H7 (cell line): ENCODE results near the gene ABR. TPM values are rescaled to one million over a fixed set of nuclear protein-coding genes. Genes with fewer than 3 reads are reported as not detected.
"Not testable (repeated sequence)": the region's sequence is repeated elsewhere in the genome, so short reads cannot be mapped to it uniquely, and the experiment has no call there.

Experiments
- DNase-seq: peaks from one replicate; pipeline ENCODE4 v3.0.0; 2012
- H3K27me3 ChIP-seq: 2 replicates; pipeline ENCODE4 v1.6.0; 2011; ENCODE audit warnings: mild to moderate bottlenecking, low read length; ENCODE audit not compliant: control insufficient read depth, insufficient read depth
- H3K36me3 ChIP-seq: replicated peaks from 2 replicates; pipeline ENCODE4 v1.5.1; 2011; ENCODE audit warnings: low read length; ENCODE audit not compliant: control insufficient read depth, insufficient read depth
- H3K4me3 ChIP-seq: 2 replicates; pipeline ENCODE4 v1.5.1; 2011; ENCODE audit warnings: low read depth, mild to moderate bottlenecking, control low read depth, low read length, moderate library complexity; ENCODE audit not compliant: insufficient read depth
- total RNA-seq: library from RNA; depleted of rRNA; stranded (reverse); fragments of >200 nt; shearing (Covaris generic); gene quantifications from 2 replicates; pipeline ENCODE4 v1.2.3, GENCODE V29; 2014

Gene ABR
- total RNA-seq, 1 experiment from 2014 or later = 31.6 TPM

DNA sequence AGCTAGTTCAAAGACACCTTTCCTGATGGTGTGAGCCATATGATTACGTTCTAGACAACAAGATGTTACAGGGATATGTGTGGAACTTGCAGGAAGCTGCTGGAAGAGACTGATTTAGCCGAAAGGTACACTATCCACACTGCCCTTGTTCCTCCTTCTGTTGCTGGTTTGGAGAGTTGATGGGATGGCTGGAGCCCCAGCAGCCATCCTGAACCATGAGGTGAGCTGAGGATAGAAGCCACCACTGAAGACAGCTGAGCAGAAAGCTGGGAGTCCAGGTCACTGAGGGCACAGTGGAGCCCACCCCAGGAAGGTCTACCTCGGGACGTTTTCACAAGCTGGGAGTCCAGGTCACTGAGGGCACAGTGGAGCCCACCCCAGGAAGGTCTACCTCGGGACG is 51.3 kb downstream of the ABR start:
- not testable (repeated sequence) for H3K36me3 ChIP-seq, H3K4me3 ChIP-seq, H3K27me3 ChIP-seq, DNase-seq

DNA sequence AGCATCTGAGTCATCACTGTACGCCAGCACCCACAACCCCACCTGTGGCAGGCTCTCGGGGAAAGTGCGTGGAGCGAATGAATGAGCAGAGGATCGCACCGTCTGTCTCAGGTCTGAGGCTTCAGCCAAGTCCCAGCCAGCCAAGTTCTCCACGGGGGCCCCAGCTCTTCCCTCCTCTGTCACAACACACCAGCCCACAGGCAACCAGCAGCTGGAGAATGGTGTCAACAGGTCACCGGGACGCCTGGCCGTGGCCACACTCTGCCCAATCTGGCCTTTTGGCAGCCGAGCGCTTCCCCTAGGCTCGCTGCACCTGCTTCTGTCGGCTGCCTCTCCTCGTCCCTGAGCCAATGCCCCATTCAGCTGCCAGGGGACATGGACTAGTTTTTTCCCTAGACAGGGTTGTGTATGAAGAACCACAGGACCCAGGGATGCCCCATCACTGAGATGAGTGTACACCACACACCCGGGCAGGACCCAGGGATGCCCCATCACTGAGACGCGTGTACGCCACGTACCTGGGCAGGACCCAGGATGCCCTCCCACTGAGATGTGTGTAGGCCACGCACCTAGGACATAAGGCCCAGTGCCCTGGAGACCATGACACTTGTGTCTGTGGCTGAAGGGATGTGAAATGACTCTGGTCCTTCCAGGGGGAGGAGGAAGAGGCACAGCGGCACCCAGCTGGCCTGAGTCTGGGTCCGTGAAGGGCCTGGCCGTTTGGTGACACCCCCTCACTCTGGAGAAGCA is 52.8 kb downstream of the ABR start:
- DNase-seq = no peak
- no peaks in the 10 kb centered on the region for H3K36me3 ChIP-seq
- H3K4me3 ChIP-seq = no peak overlapping the region
- no peaks in the 10 kb centered on the region; the same call in 1 of the 2 replicates for H3K27me3 ChIP-seq

DNA sequence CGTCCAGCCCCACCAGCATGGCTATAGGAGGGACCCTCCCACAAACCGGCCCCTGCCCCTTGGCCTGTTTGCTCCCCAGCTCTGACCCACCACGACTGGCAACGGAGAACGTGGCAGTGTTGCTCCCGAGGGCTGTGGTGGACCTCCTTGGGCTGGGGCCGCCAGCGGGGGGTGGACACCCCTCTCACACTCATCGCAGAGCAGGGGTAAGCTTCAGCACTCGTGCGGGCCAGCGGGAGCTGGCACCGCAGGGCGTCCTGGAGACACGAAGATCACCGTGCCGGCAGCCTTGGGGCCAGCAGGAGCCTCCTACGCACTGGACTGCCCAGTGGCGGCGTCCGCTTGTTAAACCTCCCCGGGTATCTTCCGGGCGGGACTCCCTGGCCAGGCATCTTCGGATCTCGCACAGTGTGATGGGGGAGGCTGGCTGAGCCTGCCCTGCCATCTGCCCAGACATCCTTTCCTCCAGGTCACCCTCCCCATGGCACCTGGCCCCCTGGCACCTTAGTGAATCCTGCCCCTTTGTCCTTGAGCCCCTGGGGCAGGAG is 53.5 kb downstream of the ABR start:
- Histone ChIP-seq H3K36me3 (no peaks in the 10 kb centered on the region), H3K27me3 (no peaks in the 10 kb centered on the region; the same call in 1 of the 2 replicates), H3K4me3 (no peak overlapping the region)
- no peak for DNase-seq

DNA sequence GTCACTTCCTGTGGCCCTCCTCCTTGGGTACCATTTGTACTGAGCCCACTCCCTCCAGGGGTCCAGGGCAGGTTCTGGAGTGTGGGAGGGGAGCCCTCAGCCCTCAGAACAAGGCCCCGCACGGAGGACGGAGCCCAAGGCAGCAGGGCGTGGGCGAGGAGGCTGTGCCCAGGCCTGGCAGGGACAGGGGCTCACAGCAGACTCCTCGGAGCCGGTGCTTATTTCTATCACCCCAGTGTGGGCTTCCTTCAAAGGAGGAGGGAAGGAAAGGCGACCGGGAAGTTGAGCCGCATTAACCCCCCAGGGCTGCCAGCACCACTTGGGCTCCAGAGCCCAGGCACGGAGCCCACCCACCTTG is 54.0 kb downstream of the ABR start:
- Histone ChIP-seq H3K27me3 (no peaks in the 10 kb centered on the region; the same call in 1 of the 2 replicates), H3K36me3 (no peaks in the 10 kb centered on the region), H3K4me3 (no peak overlapping the region)
- no peak for DNase-seq

DNA sequence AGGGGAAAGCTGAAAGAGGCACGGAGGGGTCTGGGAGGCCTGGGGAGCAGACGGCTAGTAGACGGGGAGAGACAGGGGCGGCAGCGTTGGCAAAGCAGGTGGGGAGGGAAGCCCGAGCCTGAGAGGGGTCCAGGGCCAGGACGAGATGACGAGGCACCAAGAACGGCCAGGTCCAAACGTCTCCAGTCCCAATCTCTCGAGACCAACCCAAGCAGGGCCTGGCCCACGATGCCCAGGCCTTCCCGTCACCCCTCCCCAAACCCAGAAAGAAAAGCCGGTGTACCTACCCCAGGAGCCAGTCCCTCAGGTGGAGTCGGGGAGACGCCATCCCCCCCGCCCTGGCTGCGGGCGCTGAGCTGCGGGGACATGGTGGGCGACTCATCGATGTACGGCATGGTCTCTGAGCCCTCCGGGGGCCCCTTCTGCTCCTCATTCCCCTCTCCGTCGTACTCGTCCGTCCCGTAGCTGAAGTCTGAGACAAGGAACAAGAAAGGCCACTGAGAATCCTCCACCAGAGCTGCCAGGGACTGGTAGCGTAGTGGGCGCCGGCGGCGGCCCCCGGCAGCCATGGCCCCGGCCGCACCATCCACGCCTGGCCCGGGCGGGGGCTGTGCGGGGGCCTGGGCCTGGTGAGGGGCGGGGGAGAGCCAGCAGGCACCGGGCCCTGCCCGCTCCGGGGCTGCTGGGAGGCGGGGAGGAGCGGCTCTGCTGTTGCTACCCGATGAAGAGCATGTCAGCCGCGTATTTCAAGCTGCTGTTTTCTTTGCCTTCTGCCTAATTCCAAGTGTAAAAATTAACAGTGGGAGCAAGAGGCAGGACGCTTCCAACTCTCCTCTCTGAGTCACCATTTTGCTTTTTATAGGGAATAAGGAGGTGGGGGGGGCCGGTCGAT is 54.6 kb downstream of the ABR start:
- no peaks in the 10 kb centered on the region; the same call in 1 of the 2 replicates for H3K27me3 ChIP-seq
- H3K36me3 ChIP-seq = no peaks in the 10 kb centered on the region
- DNase-seq = peak; percentile 67
- H3K4me3 ChIP-seq = no peak overlapping the region

DNA sequence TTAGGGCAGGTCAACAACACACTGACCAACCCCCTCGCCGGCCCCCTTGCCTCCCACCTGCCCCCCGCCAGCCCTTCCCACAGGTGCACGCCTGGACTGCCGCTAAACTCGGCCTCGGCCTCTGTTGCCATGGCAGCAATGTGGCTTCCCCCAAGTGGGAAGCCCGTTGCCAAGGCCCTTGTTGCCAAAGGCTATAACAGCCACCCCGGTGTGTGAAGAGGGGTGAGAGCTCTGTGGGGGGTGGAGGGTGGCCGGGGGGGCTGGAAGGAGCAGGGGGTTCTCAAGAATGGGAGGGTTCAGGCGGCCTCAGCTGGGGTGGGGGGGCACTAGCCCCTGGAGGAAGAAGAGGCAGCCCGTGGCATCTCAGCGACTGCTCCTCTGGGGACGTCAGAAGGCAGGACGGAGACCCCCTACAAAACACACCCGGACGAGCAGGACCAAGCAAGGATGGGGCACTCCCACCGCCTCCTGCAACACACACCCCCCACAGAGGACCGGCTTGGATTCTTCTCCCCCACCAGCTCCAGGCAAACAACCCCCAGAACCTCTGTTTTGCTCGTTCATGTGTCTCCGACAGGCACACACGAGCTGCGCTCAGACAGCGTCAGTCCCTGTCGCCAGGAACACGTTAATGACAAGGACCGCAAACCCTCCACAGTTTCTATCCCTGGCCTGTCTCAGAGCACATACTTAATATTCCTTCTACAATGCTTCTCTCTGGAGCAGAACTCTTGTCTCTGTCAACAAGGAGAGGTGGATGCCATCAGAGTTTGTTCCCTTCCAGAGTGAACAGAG is 55.7 kb downstream of the ABR start:
- Histone ChIP-seq H3K27me3 (no peaks in the 10 kb centered on the region; the same call in 1 of the 2 replicates), H3K4me3 (no peak overlapping the region), H3K36me3 (no peaks in the 10 kb centered on the region)
- no peak for DNase-seq

DNA sequence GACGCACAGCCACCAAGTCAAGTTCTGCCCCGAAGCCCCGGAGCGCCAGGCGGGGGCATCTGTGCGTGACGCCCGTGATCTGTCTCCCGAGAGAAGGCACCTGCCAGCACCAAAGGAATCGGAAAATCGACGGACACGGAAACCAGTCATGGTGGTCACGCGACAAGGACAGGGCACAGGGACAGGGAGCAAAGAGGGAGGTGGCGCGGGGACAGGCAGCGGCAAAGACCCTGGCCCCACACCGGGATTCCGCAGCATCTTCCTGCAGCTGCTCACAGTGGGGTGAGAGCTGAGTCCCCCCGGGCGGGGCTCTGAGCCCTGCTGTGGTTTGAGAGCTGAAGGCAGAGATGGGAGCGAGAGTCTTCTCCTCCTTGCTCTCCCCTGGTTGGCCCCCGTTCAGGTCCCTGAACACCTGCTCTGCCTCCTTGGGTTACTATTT is 56.4 kb downstream of the ABR start:
- H3K4me3 ChIP-seq = no peak overlapping the region
- H3K36me3 ChIP-seq = no peaks in the 10 kb centered on the region
- H3K27me3 ChIP-seq = no peaks in the 10 kb centered on the region; the same call in 1 of the 2 replicates
- peak; percentile 77 for DNase-seq

DNA sequence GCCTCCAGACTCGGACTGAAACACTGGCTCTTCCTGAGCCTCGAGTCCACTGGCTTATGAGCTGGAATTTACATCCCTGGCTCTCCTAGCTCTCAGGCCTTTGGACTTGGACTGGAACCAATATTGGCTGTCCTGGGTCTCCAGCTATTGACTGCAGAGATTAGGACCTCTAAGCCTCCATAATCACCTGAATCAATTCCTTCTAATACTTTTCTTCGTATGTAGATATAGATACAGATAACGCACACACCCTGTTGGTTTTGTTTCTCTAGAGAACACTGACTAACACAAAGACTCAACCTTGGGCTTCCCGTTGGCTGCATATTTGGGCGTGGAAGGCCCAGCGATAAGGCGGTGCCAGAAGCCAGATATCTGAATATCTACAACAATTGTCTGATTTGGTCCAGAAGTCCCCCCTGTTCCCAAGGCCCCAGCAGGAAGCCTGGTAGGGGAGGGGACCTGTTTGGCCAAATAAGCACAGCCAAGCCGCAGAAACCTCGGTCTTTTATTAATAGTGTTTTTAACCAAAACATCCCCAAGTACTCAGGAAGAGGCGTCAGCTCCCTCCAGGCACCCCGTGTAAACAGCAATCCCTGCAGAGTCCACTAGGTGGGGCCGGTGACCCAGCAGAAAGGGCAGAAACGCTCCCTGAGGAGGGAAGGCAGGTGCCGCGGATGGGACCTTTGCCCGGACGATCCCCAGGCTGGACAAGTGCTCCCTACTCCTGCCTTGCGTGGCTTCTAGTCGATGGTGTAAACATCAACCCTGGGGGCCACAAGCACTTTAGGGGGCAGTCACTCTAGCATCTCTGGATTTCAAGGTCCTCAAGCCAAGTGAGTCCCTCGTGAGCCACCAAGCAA is 57.0 kb downstream of the ABR start:
- H3K36me3 ChIP-seq = no peaks in the 10 kb centered on the region
- peak; percentile 96 for DNase-seq
- no peak overlapping the region for H3K4me3 ChIP-seq
- no peaks in the 10 kb centered on the region; the same call in 1 of the 2 replicates for H3K27me3 ChIP-seq

DNA sequence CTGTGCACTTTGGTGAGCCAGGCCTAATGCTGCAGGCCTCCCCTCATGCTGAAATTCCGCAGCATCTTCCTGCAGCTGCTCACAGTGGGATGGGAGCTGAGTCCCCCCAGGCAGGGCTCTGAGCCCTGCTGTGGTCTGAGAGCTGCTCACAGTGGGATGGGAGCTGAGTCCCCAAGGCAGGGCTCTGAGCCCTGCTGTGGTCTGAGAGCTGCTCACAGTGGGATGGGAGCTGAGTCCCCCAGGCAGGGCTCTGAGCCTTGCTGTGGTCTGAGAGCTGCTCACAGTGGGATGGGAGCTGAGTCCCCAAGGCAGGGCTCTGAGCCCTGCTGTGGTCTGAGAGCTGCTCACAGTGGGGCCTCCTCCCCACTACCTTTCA is 58.4 kb downstream of the ABR start:
- H3K27me3 ChIP-seq, H3K36me3 ChIP-seq, H3K4me3 ChIP-seq, DNase-seq: not testable (repeated sequence)

DNA sequence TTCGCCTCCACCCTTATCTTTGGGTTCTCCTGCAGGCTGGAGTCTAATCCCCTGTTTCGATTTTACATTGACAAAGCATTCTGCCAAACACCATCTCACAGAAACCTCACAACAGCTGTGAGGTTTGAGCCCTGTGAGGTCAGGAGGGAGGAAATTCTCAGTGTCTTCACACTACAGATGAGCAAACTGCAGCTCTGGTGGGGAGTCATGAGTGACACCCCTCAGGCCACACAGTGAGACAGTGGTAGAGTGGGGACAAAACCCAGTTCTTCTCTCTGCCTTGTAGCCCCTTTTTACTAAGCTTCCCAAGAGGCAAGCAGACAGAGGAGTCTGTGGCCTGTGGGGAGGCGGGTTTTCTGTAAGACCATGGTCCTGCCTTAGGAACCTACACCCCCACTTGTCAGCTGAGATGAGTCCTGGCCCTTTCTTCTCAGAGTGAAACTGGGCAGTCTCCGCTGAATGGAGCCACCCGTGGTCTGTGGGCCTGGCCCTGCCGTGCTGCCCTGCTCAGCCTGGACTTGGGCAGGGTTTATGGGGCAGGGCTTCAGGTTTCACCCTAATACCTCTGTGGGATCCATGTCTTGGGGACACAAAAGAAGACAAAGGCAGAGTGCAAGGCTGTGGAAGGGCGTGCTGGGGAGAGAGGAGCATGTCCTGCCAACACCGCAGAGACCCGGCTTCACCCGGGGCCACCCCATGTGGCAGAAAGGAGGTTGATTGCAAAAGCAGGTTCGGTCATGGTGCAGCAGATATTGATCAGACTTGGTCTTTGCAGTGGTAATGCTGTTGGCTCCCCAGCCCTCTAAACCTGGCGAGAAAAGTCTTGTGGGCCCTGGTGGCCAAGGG is 59.0 kb downstream of the ABR start:
- Histone ChIP-seq H3K4me3 (no peak overlapping the region), H3K27me3 (no peaks in the 10 kb centered on the region; the same call in 1 of the 2 replicates), H3K36me3 (no peaks in the 10 kb centered on the region)
- DNase-seq = no peak

DNA sequence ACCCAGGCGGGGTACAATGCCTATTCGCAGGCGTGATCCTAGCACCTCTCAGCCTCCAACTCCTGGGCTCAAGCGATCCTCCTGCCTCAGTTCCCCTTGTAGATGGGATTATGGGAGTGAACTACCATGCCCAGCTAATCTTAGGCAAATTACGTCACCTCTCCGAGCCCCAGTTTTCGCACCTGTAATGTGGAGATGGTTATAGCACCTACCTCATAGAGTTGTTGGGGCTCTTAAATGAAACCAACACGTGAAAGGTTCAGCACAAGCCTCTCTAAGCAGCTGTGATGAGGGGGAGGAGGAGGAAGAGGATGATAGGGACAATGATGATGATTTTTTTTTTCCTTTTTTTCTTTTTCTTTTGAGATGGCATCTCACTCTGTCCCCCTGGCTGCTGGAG is 59.9 kb downstream of the ABR start:
- H3K27me3 ChIP-seq = no peaks in the 10 kb centered on the region; the same call in 1 of the 2 replicates
- H3K36me3 ChIP-seq = no peaks in the 10 kb centered on the region
- H3K4me3 ChIP-seq = no peak overlapping the region
- DNase-seq = no peak

DNA sequence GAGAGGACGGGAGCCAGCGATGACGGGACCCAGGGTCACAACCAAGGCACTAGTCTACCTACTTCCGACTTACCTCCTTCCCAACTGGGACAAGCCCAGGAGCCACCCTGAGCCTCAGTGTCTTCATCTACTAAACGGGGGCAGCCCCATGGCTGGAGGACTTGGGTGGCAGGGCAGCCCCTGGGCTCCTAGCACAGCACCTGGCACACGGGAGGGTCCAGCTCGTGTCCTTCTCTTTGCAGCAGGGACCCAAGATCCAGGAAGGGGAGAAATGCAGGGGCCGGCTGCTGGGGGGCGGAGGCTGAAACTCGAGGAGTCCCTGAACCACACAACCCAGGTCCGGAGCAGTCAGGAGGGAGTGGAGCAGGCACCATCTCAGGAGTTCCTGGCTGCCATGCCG is 63.2 kb downstream of the ABR start:
- Histone ChIP-seq H3K36me3 (no peaks in the 10 kb centered on the region), H3K27me3 (no peaks in the 10 kb centered on the region), H3K4me3 (no peak overlapping the region)
- no peak for DNase-seq

DNA sequence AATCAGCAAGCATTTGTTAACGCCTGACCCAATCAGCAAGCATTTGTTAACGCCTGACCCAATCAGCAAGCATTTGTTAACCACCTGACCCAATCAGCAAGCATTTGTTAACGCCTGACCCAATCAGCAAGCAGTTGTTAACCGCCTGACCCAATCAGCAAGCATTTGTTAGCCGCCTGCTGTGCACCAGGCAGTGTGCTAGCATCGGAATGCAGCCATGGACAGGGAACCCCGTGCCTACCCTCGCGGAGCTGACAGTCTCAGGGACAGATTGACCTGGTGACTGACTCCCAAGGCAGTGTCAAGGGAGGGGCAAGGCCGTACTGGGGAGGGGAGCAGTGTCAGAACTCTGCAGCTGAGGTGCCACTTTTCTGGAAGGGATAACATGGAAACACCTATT is 66.9 kb downstream of the ABR start:
- peaks cover 8% of the 10 kb centered on the region for H3K27me3 ChIP-seq
- no peaks in the 10 kb centered on the region for H3K36me3 ChIP-seq
- peak; percentile 66 for DNase-seq
- no peak overlapping the region for H3K4me3 ChIP-seq
